ENCODE measurements around the gene TCF12.

The TCF12 gene

DNA sequence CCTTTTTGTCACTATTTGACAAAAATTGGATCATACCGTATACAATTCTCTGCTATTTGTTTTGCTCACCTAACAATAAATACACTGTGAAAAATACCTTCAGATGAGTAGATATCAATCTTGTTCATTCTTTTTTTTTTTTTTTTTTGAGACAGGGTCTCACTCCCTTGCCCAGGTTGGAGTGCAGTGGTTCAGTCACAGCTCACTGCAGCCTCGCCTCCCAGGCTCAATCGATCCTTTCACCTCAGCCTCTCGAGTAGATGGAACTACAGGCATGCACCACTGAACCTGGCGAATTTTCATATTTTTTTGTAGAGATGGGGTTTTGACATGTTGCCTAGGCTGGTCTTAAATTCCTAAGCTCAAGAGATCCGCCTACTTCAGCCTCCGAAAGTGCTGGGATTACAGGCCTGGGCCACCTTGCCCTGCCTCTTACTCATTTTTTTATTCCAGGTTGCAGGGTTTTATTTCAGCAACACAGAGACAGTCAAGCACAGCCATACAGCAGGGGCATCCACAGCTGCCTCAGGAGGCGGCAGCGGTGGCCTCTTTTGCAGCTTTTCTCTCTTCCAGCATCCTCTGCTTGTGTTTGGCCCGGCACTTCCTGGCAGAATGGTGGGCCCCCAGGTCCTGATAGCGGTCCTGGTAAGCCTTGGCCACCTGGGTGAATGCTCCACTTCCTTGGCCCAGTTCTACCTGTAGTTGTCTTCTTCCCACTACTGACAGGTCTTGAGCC is 406.7 kb downstream of the TCF12 start:
- DNase-seq = no peak

DNA sequence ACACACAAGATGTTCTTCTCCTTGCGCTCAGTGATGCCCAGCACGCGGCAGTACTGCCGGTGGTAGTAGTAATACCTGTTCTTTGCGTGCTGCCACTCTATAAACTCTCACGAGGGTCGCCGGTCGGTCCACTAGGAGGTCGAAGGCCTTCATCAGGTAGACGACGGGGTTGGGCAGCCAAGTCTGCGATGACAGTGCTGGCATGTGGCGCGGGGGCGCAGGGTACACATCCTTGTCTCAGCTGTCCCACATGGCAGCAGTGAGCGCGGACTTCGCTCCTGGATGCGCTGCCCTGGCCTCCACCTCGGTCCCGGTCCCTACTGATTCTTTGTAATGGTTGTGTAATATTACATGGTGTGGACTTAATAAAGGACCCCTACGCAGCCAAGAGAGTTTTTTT is 407.8 kb downstream of the TCF12 start:
- no peak for DNase-seq

DNA sequence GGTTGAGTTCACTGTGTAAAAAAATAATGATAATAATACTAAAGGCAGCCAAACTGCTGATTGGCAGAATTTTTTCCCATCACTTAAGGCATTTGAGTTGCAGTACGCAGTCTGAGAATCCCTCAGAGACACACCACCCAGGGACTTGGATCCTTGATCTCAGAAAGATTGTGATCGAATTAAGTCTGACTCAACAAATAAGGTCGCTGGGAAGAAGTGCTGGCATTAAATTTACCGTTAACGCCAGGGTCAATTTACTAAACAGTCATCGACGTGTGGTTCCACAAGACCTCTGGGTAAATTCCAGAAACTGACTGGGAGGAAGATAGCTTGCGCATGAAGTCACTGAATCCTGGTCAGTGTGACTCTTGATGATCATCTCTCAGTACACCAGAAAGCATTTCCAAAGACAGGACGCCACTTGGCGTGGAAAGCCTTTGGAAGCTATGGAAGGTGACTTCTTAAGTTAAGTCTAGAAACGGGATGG is 409.6 kb downstream of the TCF12 start:
- no peak for DNase-seq

DNA sequence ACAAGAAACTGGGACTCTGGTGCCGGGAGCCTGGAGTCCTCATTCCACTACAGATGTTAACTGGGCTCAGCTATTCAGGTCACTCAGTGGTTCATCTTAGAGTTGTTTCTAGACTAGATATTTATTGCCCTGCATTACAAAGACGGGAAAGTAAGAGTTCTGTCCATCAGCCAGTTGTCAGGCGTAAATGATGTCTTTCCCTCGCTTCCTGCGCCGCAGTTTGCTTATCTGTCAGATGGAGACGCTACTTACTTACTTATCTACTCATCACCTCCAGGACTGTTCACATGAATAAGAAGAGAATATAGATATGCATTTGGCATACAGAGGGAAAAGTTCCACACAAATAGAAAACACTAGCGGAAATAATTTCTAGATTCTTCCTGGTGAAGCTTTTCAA is 410.0 kb downstream of the TCF12 start:
- DNase-seq = no peak

DNA sequence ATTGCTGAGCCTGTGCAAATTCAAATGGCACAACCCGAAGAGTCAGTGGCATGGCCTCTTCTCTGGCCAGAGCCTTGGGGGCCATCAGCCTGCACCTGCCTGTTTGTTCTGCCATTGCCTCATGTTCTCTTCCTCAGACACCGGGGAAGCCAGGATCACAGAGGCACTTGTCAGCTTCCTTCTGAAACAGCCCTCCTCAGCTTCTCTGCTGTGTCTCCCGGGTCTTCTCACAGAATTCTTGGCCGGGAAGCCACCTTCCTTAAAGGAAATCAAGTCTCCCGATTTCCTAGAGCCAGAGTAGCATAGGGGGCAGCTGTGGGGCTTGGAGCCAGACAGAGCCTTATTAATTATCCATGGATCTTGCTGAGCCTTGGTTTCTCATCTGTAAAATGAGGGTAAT is 410.5 kb downstream of the TCF12 start:
- no peak for DNase-seq

DNA sequence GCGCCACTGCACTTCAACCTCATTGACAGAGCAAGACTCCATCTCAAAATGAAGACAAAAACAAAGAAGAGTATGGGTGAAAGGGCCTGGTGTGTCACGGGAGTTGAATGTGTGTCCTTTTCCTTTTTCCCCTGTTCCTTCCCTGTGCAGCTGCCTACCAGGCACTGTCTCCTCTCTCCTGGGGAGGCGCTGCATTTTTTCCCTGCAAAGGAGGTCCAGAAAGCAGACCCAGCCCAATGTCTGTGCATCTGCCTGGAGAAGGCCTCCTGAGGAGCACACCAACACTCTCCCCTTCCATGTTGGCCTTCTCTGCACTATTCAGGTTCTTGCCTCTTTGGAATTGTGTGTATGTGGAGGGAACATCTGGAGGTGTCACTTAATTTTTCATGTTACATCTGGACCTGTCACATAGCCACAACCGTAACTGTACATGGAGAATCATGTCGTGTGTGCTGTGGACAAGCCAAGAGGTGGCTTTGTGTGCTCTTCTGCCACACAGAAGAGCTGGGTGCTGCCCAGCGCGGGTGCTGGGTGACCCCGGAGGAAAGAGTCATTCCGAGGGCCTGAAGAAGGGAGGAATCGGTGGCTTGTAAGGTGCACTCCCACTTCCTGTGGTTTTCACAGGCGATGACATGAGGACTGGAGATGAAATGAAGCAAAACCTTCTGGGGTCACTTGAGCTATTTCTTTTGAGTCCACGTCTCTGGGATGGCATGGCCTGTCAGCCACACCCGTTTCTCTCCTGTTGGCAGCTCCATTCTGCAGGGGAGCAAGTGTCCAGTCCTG is 411.3 kb downstream of the TCF12 start:
- no peak for DNase-seq

DNA sequence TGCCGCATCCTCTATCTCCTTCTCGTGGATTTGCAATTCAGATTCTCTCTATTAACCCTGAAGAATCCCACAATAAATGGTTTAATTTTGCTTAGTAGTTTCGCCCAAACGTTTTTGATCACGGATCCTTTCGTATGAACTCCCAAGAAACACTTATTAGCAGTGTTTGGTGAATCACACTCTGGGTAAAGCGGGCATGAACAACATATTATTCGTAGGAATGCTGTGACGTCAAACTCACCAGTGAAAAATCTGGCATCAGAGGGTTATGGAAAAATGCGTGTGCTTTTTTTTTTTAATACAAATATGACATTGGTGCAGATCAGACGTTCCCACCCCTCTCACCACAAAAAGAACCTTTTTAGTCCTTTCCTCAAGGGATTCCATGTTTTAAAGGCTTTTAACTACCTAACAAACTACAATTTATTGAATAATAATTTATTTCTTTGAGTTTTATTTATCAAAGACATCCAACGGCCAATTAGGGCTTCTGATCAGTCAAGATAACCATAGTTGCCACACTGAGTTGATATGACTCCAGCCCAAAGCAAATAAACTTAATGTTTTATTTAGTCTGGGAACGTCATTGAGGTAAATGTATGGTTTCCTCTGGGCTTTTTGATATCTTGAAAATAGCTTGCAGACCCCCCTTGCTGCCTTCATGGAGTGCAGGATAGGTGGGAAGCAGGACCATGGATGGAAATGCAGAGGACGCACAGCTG is 412.3 kb downstream of the TCF12 start:
- DNase-seq = no peak

DNA sequence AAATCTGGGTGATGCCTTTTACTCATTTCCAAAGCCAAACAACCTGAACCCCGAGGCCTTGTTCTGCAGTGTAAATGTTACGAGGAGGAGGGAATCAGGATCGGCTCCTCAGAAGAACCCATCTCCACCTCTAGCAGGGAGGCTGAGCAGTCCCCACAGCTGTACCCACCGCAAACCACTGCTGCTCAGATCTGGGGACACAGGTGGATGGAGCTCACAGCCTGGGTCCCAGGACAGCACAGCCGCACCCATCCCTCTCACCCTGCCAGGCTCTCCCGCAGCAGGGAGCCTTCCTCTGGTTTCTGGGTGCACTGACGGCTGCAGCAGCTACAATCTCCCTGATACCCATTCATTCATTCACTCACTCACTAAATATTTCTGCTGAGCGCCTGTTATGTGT is 413.9 kb downstream of the TCF12 start:
- no peak for DNase-seq

DNA sequence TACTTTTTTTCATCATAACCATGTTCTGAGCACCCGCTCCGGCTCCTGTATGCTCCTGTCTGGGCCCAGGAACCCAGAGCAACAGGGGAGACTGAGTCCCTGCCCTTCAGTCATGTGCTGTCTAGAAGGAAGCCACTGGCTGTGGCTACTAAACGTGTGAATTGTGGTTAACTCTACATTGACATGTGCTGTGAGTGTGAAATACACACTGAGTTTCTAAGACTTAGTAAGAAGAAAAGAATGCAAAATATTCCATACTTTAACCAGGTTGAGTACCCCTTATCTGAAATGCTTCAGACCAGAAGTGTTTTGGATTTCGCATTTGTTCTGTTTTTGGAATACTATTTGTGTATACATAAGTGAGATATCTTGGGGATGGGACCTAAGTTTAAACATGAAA is 415.0 kb downstream of the TCF12 start:
- DNase-seq = no peak

DNA sequence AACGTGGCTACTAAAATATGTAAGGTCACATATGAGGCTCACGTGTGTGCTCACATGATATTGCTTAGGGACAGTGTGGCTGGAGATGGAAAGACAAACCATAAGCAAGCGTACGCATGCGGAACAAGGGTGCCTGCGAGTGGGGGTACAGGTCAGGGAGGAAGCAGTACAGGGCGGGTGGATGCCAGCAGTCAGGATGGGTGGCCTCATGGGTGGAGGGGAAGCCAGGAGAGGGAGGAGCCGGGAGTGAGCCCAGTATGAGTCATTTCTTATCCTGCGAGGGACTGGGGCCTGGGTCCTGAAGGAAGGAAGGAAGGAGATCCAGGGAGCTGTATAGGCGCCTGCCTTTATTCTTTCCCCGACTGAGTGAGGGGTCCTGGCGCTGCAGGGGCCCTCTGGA is 415.8 kb downstream of the TCF12 start:
- no peak for DNase-seq

DNA sequence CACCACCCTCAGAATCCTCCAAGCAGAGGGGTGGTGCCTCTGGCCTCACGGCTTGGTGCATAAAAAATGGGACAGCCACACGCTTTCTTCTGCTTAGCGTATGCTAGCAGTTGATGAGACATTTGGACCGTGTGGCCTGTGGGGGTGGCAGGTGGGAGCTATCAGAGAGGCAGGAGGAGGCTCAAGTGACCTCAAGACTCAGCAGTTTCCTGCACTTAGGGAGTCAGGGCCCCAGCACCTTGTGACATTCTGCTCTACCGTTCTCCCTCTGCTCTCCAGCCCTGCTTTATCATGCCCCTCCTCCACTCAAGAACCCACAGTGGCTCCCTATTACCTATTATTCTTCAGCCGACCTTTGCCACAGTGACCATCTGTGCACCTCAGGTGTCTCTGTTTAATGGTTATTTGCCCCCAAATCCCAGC is 416.9 kb downstream of the TCF12 start:
- no peak for DNase-seq

DNA sequence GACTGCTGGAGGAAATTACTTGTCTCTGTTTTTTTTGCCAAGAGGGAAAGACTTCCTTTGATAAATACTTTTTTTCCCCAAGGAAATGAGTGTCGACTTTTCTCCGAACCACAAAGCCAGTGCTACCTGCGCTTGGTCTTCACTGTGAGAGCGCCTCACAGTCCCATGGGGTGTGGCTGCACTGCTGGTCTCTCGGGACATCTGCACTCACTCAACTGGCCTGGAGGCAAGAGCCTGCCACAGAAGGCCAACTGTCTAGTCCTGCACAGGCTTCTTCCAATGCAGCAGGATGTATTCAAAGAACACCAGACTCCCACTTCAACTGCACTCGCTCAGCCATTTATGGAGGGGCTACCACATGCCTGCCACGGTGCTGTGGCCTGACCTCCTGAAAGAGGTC is 417.3 kb downstream of the TCF12 start:
- DNase-seq = no peak

DNA sequence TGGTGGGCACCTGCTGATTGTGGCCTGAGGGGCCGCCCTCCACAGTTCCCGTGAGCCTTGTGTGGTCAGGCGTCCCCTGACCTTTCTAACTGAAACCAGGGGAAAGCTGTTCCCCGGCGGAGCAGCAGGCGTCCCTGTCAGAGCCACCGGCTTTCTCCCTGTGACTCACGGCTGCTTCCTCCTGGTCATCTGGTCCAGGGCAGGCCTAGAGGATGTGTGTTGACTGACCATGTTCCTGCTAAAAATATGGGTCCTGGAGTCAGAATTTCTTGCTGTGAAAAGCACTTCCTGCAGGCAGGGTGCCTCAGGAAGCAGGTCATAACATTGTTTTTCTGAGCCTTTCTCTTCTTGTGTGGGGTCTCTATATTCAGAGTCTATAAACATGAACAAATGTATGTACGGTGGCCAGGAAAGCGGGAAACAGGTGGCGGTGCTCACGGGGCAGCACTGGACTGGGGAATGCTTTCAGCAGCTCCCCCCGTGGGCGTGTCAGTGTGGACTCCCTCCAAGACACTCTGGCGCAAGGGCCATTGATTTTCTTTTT is 419.5 kb downstream of the TCF12 start:
- peak; percentile 10 for DNase-seq

DNA sequence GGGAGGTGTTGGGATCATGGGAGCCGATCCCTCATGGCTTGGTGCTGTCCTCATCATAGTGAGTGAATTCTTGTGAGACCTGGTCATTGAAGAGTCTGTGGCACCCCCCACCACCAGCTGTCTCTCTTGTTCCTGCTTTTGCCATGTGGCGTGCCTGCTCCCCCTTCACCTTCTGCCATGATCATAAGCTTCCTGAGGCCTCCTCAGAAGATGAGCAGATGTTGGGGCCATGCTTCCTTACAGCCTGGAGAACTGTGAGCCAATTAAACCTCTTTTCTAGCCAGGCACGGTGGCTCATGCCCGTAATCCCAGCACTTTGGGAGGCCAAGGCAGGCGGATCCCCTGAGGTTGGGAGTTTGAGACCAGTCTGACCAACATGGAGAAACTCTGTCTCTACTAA is 420.9 kb downstream of the TCF12 start:
- no peak for DNase-seq

Data from inflammatory macrophage treated with lipopolysaccharide for 4 hours (primary cell).